Measurements from ENCODE around the gene ZNF407.

DNA sequence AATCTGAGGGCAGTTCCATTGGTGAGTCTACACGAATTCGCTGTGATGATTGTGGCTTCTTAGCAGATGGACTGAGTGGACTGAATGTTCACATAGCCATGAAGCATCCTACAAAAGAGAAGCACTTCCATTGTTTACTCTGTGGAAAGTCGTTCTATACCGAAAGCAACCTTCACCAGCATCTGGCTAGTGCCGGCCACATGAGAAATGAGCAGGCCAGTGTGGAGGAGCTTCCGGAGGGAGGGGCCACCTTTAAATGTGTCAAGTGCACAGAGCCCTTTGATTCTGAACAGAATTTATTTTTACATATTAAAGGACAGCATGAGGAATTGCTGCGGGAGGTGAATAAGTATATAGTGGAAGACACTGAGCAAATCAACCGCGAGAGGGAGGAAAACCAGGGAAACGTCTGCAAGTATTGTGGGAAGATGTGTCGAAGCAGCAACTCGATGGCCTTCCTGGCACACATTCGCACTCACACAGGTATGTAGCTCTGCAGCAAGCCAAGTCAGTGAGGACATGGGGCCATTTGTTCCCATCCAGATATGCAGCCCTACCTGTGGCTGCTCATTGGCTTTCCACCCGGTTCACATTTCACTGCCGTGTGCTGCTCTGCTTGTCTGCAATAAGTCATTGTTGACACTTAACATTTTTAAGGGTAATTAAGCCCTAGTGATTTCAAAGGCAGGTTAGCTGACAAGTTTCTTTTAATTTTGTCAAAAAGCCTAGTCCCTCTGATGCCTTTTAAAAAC is 37.7 kb downstream of the ZNF407 start:
- TF ChIP-seq, protein P1, sequence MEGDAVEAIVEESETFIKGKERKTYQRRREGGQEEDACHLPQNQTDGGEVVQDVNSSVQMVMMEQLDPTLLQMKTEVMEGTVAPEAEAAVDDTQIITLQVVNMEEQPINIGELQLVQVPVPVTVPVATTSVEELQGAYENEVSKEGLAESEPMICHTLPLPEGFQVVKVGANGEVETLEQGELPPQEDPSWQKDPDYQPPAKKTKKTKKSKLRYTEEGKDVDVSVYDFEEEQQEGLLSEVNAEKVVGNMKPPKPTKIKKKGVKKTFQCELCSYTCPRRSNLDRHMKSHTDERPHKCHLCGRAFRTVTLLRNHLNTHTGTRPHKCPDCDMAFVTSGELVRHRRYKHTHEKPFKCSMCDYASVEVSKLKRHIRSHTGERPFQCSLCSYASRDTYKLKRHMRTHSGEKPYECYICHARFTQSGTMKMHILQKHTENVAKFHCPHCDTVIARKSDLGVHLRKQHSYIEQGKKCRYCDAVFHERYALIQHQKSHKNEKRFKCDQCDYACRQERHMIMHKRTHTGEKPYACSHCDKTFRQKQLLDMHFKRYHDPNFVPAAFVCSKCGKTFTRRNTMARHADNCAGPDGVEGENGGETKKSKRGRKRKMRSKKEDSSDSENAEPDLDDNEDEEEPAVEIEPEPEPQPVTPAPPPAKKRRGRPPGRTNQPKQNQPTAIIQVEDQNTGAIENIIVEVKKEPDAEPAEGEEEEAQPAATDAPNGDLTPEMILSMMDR (conservative IDR thresholded peaks at IDR 0.05 in 1 of 2, IDR thresholded peaks at IDR 0.05 in 1 of 2; ENCODE audit: extremely low read depth in 1 of 2, insufficient read depth in 1 of 2, low read depth in 1 of 2, low read length in 2 of 2): no peak
- no peak for TF ChIP-seq EZH2 (IDR thresholded peaks at IDR 0.05; ENCODE audit: borderline replicate concordance, low read length)
